ENCODE results near the gene COPS6.

The COPS6 gene

GRCh38 chr7:100093054-100093453 lies 4.3 kb downstream of the COPS6 start:
- peaks cover 20% of the 10 kb centered on the region for H3K4me1 ChIP-seq (ENCODE audit: insufficient read depth, low read length, severe bottlenecking)
- TF ChIP-seq, protein P1, sequence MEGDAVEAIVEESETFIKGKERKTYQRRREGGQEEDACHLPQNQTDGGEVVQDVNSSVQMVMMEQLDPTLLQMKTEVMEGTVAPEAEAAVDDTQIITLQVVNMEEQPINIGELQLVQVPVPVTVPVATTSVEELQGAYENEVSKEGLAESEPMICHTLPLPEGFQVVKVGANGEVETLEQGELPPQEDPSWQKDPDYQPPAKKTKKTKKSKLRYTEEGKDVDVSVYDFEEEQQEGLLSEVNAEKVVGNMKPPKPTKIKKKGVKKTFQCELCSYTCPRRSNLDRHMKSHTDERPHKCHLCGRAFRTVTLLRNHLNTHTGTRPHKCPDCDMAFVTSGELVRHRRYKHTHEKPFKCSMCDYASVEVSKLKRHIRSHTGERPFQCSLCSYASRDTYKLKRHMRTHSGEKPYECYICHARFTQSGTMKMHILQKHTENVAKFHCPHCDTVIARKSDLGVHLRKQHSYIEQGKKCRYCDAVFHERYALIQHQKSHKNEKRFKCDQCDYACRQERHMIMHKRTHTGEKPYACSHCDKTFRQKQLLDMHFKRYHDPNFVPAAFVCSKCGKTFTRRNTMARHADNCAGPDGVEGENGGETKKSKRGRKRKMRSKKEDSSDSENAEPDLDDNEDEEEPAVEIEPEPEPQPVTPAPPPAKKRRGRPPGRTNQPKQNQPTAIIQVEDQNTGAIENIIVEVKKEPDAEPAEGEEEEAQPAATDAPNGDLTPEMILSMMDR (IDR thresholded peaks at IDR 0.05; ENCODE audit: low read length), result no peak
- no peak for TF ChIP-seq EZH2 (IDR thresholded peaks at IDR 0.05; ENCODE audit: borderline replicate concordance, low read length)
- H4K20me1 ChIP-seq (ENCODE audit: insufficient read depth, low read length), result no peaks in the 10 kb centered on the region
- H3K4me3 ChIP-seq (ENCODE audit: low read depth, low read length, poor library complexity, severe bottlenecking), result no peak overlapping the region
- H3K4me2 ChIP-seq (ENCODE audit: low read length), result no peak overlapping the region
- H3K27ac ChIP-seq (ENCODE audit: low read depth, low read length, poor library complexity, severe bottlenecking), result no peak overlapping the region
- H3K9me2 ChIP-seq (ENCODE audit: low read depth, low read length), result no peaks in the 10 kb centered on the region
- peaks cover 28% of the 10 kb centered on the region for H3F3A ChIP-seq (ENCODE audit: insufficient read depth, low read length)
- no peak overlapping the region for H3K9ac ChIP-seq (ENCODE audit: low read length)
- H3K79me2 ChIP-seq (ENCODE audit: insufficient read depth, low read length), result no peaks in the 10 kb centered on the region
- no peaks in the 10 kb centered on the region for H3K9me3 ChIP-seq (ENCODE audit: low read length)
- H3K36me3 ChIP-seq (ENCODE audit: insufficient read depth, low read length), result peaks cover 79% of the 10 kb centered on the region
- no peaks in the 10 kb centered on the region for H3K27me3 ChIP-seq (ENCODE audit: insufficient read depth, low read length)
- H2AFZ ChIP-seq (ENCODE audit: low read length), result no peak overlapping the region

DNA sequence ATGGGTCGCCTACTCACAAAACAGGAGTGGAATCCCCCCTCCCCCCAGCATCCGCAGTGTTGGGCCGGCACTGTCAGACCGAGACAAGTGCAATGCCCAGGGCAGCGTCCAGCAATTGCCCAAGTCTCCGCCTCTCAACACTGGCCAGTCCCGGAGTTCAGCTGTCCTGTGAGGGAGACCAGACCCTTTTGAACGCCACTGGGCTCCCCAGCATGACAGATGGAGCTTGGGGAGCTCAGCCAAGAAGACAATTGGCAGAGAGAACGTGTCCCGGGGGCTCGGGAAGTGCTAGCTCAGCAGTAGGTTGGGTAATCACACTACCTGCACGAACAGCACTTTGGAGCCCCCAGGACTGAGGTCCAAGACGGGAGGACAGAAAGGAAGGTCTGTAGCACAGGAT lies 4.7 kb downstream of the COPS6 start:
- Histone ChIP-seq H3K9ac (ENCODE audit: low read length) (no peak overlapping the region), H3F3A (ENCODE audit: insufficient read depth, low read length) (peaks cover 28% of the 10 kb centered on the region), H4K20me1 (ENCODE audit: insufficient read depth, low read length) (no peaks in the 10 kb centered on the region), H3K27me3 (ENCODE audit: insufficient read depth, low read length) (no peaks in the 10 kb centered on the region), H3K79me2 (ENCODE audit: insufficient read depth, low read length) (no peaks in the 10 kb centered on the region), H2AFZ (ENCODE audit: low read length) (no peak overlapping the region), H3K9me2 (ENCODE audit: low read depth, low read length) (no peaks in the 10 kb centered on the region), H3K9me3 (ENCODE audit: low read length) (no peaks in the 10 kb centered on the region), H3K4me2 (ENCODE audit: low read length) (no peak overlapping the region), H3K4me3 (ENCODE audit: low read depth, low read length, poor library complexity, severe bottlenecking) (no peak overlapping the region), H3K36me3 (ENCODE audit: insufficient read depth, low read length) (peaks cover 84% of the 10 kb centered on the region), H3K4me1 (ENCODE audit: insufficient read depth, low read length, severe bottlenecking) (peaks cover 16% of the 10 kb centered on the region), H3K27ac (ENCODE audit: low read depth, low read length, poor library complexity, severe bottlenecking) (no peak overlapping the region)
- TF ChIP-seq, protein P1 (IDR thresholded peaks at IDR 0.05; ENCODE audit: low read length), result no peak
- TF ChIP-seq EZH2 (IDR thresholded peaks at IDR 0.05; ENCODE audit: borderline replicate concordance, low read length), result no peak

- no peak overlapping the region for H2AFZ ChIP-seq (ENCODE audit: low read length)
- no peak overlapping the region for H3K9ac ChIP-seq (ENCODE audit: low read length)
- no peaks in the 10 kb centered on the region for H3K79me2 ChIP-seq (ENCODE audit: insufficient read depth, low read length)
- H3K9me3 ChIP-seq (ENCODE audit: low read length), result no peaks in the 10 kb centered on the region
- H3K27ac ChIP-seq (ENCODE audit: low read depth, low read length, poor library complexity, severe bottlenecking), result no peak overlapping the region
- no peaks in the 10 kb centered on the region for H3K27me3 ChIP-seq (ENCODE audit: insufficient read depth, low read length)
- no peak for TF ChIP-seq EZH2 (IDR thresholded peaks at IDR 0.05; ENCODE audit: borderline replicate concordance, low read length)
- TF ChIP-seq, protein P1 (IDR thresholded peaks at IDR 0.05; ENCODE audit: low read length), result no peak
- peaks cover 89% of the 10 kb centered on the region for H3K36me3 ChIP-seq (ENCODE audit: insufficient read depth, low read length)
- H3F3A ChIP-seq (ENCODE audit: insufficient read depth, low read length), result peaks cover 28% of the 10 kb centered on the region
- no peak overlapping the region for H3K4me2 ChIP-seq (ENCODE audit: low read length)
- no peaks in the 10 kb centered on the region for H4K20me1 ChIP-seq (ENCODE audit: insufficient read depth, low read length)
- no peaks in the 10 kb centered on the region for H3K9me2 ChIP-seq (ENCODE audit: low read depth, low read length)
- no peak overlapping the region for H3K4me3 ChIP-seq (ENCODE audit: low read depth, low read length, poor library complexity, severe bottlenecking)
- H3K4me1 ChIP-seq (ENCODE audit: insufficient read depth, low read length, severe bottlenecking), result peaks cover 14% of the 10 kb centered on the region
Measured at GRCh38 chr7:100093925-100094486, 5.2 kb downstream of the COPS6 start.

Measured in OCI-LY1 (cell line).